ENCODE measurements around the gene HNRNPDL.
A peak's percentile ranks its signal among the peaks of the same experiment; 100 is the strongest.

HNRNPDL gene

GRCh38 chr4:82428969-82429727, 1.1 kb downstream of the HNRNPDL start (continued):
- peak; percentile 81 for TF ChIP-seq REST (tag by site-specific recombination; IDR thresholded peaks at IDR 0.05)
- peak; percentile 77 for TF ChIP-seq YY1 (tag by site-specific recombination; IDR thresholded peaks at IDR 0.05)
- no peak for TF ChIP-seq ZNF670 (tag by site-specific recombination; IDR thresholded peaks at IDR 0.05; ENCODE audit: low read depth)
- 0 out of 2 replicates have a peak, but pooled peaks have one; percentile 4 for TF ChIP-seq ZNF391 (tag by site-specific recombination; IDR thresholded peaks at IDR 0.05; ENCODE audit: borderline replicate concordance, low read depth)
- TF ChIP-seq SCRT1 (tag by site-specific recombination; IDR thresholded peaks at IDR 0.05; ENCODE audit: borderline replicate concordance), result no peak
- peak; percentile 63; the same call in 1 of the 2 replicates for TF ChIP-seq ZSCAN30 (tag by site-specific recombination; IDR thresholded peaks at IDR 0.05)
- peak; percentile 79 for TF ChIP-seq YY2 (tag by site-specific recombination; IDR thresholded peaks at IDR 0.05)
- peak; percentile 65 for TF ChIP-seq CTCF (tag by site-specific recombination; IDR thresholded peaks at IDR 0.05)
- peak; percentile 45; the same call in 1 of the 2 replicates for TF ChIP-seq ZNF341 (tag by site-specific recombination; IDR thresholded peaks at IDR 0.05; ENCODE audit: low read depth)
- TF ChIP-seq ZNF624 (tag by site-specific recombination; IDR thresholded peaks at IDR 0.05), result no peak
- TF ChIP-seq ZNF394 (tag by site-specific recombination; IDR thresholded peaks at IDR 0.05; ENCODE audit: borderline replicate concordance), result peak; percentile 97
- no peak; the same call in 1 of the 2 replicates for TF ChIP-seq KLF16 (tag by site-specific recombination; IDR thresholded peaks at IDR 0.05)
- TF ChIP-seq MZF1 (tag by site-specific recombination; IDR thresholded peaks at IDR 0.05; ENCODE audit: borderline replicate concordance), result no peak
- peak; percentile 74 for TF ChIP-seq GLIS2 (tag by site-specific recombination; IDR thresholded peaks at IDR 0.05)
- peak; percentile 23; the same call in 1 of the 2 replicates for TF ChIP-seq GLIS1 (tag by site-specific recombination; IDR thresholded peaks at IDR 0.05)
- TF ChIP-seq ZNF777 (tag by site-specific recombination; IDR thresholded peaks at IDR 0.05; ENCODE audit: borderline replicate concordance), result no peak
- 0 out of 2 replicates have a peak, but pooled peaks have one; percentile 11 for TF ChIP-seq ZNF843 (tag by site-specific recombination; IDR thresholded peaks at IDR 0.05)
- TF ChIP-seq ZNF561 (tag by site-specific recombination; IDR thresholded peaks at IDR 0.05; ENCODE audit: borderline replicate concordance), result no peak; the same call in 1 of the 2 replicates
- peak; percentile 69; the same call in 1 of the 2 replicates for TF ChIP-seq KLF8 (tag by site-specific recombination; IDR thresholded peaks at IDR 0.05)
- no peak for TF ChIP-seq ZNF623 (tag by site-specific recombination; IDR thresholded peaks at IDR 0.05)
- 0 out of 2 replicates have a peak, but pooled peaks have one; percentile 40 for TF ChIP-seq ZNF501 (tag by site-specific recombination; IDR thresholded peaks at IDR 0.05)
- no peak for TF ChIP-seq ZNF362 (tag by site-specific recombination; IDR thresholded peaks at IDR 0.05)
- TF ChIP-seq OVOL3 (tag by site-specific recombination; IDR thresholded peaks at IDR 0.05), result peak; percentile 40; the same call in 1 of the 2 replicates
- peak; percentile 45; the same call in 1 of the 2 replicates for TF ChIP-seq PATZ1 (tag by site-specific recombination; IDR thresholded peaks at IDR 0.05)
- peak; percentile 37; the same call in 1 of the 2 replicates for TF ChIP-seq ZFHX2 (tag by site-specific recombination; conservative IDR thresholded peaks at IDR 0.05)
- TF ChIP-seq ZNF660 (tag by site-specific recombination; IDR thresholded peaks at IDR 0.05), result peak; percentile 55; the same call in 1 of the 2 replicates
- peak; percentile 35; the same call in 1 of the 2 replicates for TF ChIP-seq ZNF398 (tag by site-specific recombination; IDR thresholded peaks at IDR 0.05)
- TF ChIP-seq ZNF324 (tag by site-specific recombination; IDR thresholded peaks at IDR 0.05), result no peak
- TF ChIP-seq ZNF214 (tag by site-specific recombination; IDR thresholded peaks at IDR 0.05; ENCODE audit: borderline replicate concordance), result no peak

Measured in HEK293 (cell line).